ENCODE measurements around the gene RAPGEF4. TPM values are rescaled to one million over a fixed set of nuclear protein-coding genes. Genes with fewer than 3 reads are reported as not detected.

RAPGEF4 gene
- total and polyA plus RNA-seq, 2 of the 13 experiments (the other 11 are each of a cell fraction or from before 2014, with no cell fraction given): 0.78 to 0.91 TPM

GRCh38 chr2:172693037-172693436 is 42.6 kb upstream of the RAPGEF4 start:
- WGBS (ENCODE audit: low lambda C conversion rate): 3% methylated on average over 3 of the region's 3 CpGs

DNA sequence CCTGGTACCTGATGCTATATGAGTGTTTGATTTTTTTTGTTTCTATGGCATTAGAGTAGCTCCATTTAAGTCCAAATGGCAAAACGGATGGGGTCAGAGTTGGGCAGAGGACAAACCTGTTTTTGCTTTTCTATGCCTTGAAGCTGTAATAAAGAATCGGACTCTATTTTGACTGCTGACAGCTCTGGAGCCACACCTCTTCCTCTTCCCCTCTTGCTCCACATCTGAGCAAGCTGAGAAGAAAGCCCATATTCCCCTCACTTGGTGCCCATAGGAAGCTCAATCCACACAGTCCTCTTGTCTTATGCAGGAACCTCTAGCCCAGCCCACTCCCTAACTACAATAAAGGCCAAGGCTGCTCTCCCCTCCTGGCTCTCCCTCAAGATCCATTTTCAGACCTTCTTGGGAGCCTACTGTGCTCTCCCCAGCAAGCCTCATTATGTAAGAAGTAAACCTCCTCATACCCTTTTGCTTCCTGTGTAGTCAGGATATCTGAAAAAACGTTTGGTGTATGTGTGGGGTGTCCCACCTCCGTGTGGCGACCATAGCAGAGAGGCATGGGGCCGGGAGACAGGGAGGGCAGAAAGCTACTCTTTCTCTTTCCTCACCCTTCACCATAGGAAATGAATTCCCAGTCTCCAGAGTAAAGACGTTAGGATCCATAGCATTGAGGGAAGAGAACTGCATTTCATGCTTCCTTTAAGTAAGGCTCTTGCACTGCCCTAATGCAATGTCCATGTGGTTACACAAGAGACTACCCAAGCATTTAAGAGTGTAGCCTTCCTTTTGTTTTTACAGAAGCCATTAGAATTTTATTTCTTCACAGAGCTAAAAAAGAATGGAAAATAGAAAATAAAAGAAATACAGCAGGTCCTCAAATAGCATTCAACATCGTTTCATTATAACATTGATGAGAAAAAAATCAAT is 41.9 kb upstream of the RAPGEF4 start:
- no peak for TF ChIP-seq TRIM24 (CRISPR knock-in tag; IDR thresholded peaks at IDR 0.05)
- no peak for TF ChIP-seq FOXK1 (CRISPR knock-in tag; IDR thresholded peaks at IDR 0.05; ENCODE audit: borderline replicate concordance, low read depth)
- no peak for TF ChIP-seq ELF4 (CRISPR knock-in tag; IDR thresholded peaks at IDR 0.05; ENCODE audit: borderline replicate concordance)
- TF ChIP-seq GMEB2 (CRISPR knock-in tag; IDR thresholded peaks at IDR 0.05; ENCODE audit: low read depth): no peak
- TF ChIP-seq NFRKB (IDR thresholded peaks at IDR 0.05): no peak
- no peak for TF ChIP-seq MAZ (IDR thresholded peaks at IDR 0.05; ENCODE audit: borderline replicate concordance, low read depth, low read length)
- TF ChIP-seq MAZ (CRISPR knock-in tag; IDR thresholded peaks at IDR 0.05; ENCODE audit: low read depth): no peak
- TF ChIP-seq KDM3A (CRISPR knock-in tag; IDR thresholded peaks at IDR 0.05; ENCODE audit: low read depth): no peak
- no peak for TF ChIP-seq TAF1 (CRISPR knock-in tag; IDR thresholded peaks at IDR 0.05)
- no peak for TF ChIP-seq ZNF12 (CRISPR knock-in tag; IDR thresholded peaks at IDR 0.05)
- TF ChIP-seq MAX (IDR thresholded peaks at IDR 0.05): no peak
- no peak for TF ChIP-seq CBX5 (CRISPR knock-in tag; IDR thresholded peaks at IDR 0.05; ENCODE audit: borderline replicate concordance)
- TF ChIP-seq HIVEP1 (CRISPR knock-in tag; IDR thresholded peaks at IDR 0.05): no peak
- no peak for ATAC-seq
- ChIA-PET POLR2A (no interaction called here), CTCF (ENCODE audit: low intra/inter-chr PET ratio, low total read pairs) (no interaction called here)
- Histone ChIP-seq H3K79me2 (ENCODE audit: insufficient read depth, low read length) (no peaks in the 10 kb centered on the region), H3K4me3 (replicated peaks in 1 of 3; ENCODE audit: insufficient read depth in 1 of 3, low read depth in 2 of 3, low read length in 3 of 3) (no peak overlapping the region), H3K4me1 (ENCODE audit: insufficient read depth, low read length) (no peaks in the 10 kb centered on the region), H4K20me1 (ENCODE audit: insufficient read depth, low read length) (no peaks in the 10 kb centered on the region), H2AFZ (ENCODE audit: low read length) (no peak overlapping the region), H3K4me2 (ENCODE audit: low read depth, low read length) (no peak overlapping the region), H3K9ac (ENCODE audit: insufficient read depth, low read depth, low read length) (no peak overlapping the region), H3K27ac (ENCODE audit: extremely low read length, insufficient read depth, low read length) (no peak overlapping the region), H3K9me3 (ENCODE audit: low read length) (no peaks in the 10 kb centered on the region), H3K36me3 (replicated peaks in 1 of 2; ENCODE audit: control insufficient read depth in 1 of 2, insufficient read depth in 2 of 2, low read length in 2 of 2) (no peaks in the 10 kb centered on the region), H3K27me3 (ENCODE audit: control insufficient read depth in 1 of 2, insufficient read depth in 2 of 2, low read length in 2 of 2) (no peaks in the 10 kb centered on the region; a peak in 1 of 5 replicates)
- no peak for FAIRE-seq
- intact Hi-C loops (cut with micrococcal nuclease; ENCODE audit: unreplicated experiment) (no loop called here), in situ Hi-C loops (cut with HindIII; ENCODE audit: extremely low pct_ligation_motif_present, low pct_unique_long_range_greater_than_20kb) (no loop called here)
- BruUV-seq (replicated peaks): no TSS peak
- DNase-seq (ENCODE audit: low spot score): no peak
- 14% methylated on average over 8 of the region's 8 CpGs for WGBS (ENCODE audit: low lambda C conversion rate)

More at GRCh38 chr2:172693037-172693436, 42.6 kb upstream of the RAPGEF4 start:
- Histone ChIP-seq H3K36me3 (replicated peaks in 1 of 2; ENCODE audit: control insufficient read depth in 1 of 2, insufficient read depth in 2 of 2, low read length in 2 of 2) (no peaks in the 10 kb centered on the region), H3K4me1 (ENCODE audit: insufficient read depth, low read length) (no peaks in the 10 kb centered on the region), H3K4me2 (ENCODE audit: low read depth, low read length) (no peak overlapping the region), H4K20me1 (ENCODE audit: insufficient read depth, low read length) (no peaks in the 10 kb centered on the region), H3K27ac (ENCODE audit: extremely low read length, insufficient read depth, low read length) (no peak overlapping the region), H3K9ac (ENCODE audit: insufficient read depth, low read depth, low read length) (no peak overlapping the region), H3K4me3 (replicated peaks in 1 of 3; ENCODE audit: insufficient read depth in 1 of 3, low read depth in 2 of 3, low read length in 3 of 3) (no peak overlapping the region), H3K27me3 (ENCODE audit: control insufficient read depth in 1 of 2, insufficient read depth in 2 of 2, low read length in 2 of 2) (no peaks in the 10 kb centered on the region; a peak in 1 of 5 replicates), H2AFZ (ENCODE audit: low read length) (no peak overlapping the region), H3K79me2 (ENCODE audit: insufficient read depth, low read length) (no peaks in the 10 kb centered on the region), H3K9me3 (ENCODE audit: low read length) (no peaks in the 10 kb centered on the region)
- FAIRE-seq: no peak
- ChIA-PET POLR2A (no interaction called here), CTCF (ENCODE audit: low intra/inter-chr PET ratio, low total read pairs) (no interaction called here)
- peak; percentile 28 for DNase-seq (ENCODE audit: low spot score)
- intact Hi-C loops (cut with micrococcal nuclease; ENCODE audit: unreplicated experiment) (no loop called here), in situ Hi-C loops (cut with HindIII; ENCODE audit: extremely low pct_ligation_motif_present, low pct_unique_long_range_greater_than_20kb) (no loop called here)
- TF ChIP-seq PBX2 (CRISPR knock-in tag; IDR thresholded peaks at IDR 0.05) (no peak), BHLHE40 (IDR thresholded peaks at IDR 0.05; ENCODE audit: low read length) (peak; percentile 80), FOSL2 (CRISPR knock-in tag; IDR thresholded peaks at IDR 0.05) (peak; percentile 76)
- BruUV-seq (replicated peaks): no TSS peak
- peak; percentile 45; the same call in 1 of the 3 replicates for ATAC-seq

Measured in HepG2 (cell line).